Kidney epithelial cell (primary cell): ENCODE measurements around the gene PPP2R3B. TPM values are rescaled to one million over a fixed set of nuclear protein-coding genes. Genes with fewer than 3 reads are reported as not detected.

Source experiments
- DNase-seq: peaks from one replicate; pipeline ENCODE4 v3.0.0-alpha.2; 2010; ENCODE audit warnings: low read depth
- H3K27me3 ChIP-seq: 2 replicates; pipeline ENCODE4 v1.6.0; 2011; ENCODE audit warnings: low read length; ENCODE audit not compliant: control insufficient read depth, insufficient read depth
- H3K36me3 ChIP-seq: 2 replicates; pipeline ENCODE4 v1.5.1; 2011; ENCODE audit warnings: low read length; ENCODE audit not compliant: control insufficient read depth, insufficient read depth
- H3K4me3 ChIP-seq: 2 replicates; pipeline ENCODE4 v1.5.1; 2011; ENCODE audit warnings: low read depth, mild to moderate bottlenecking, control low read depth, low read length
- total RNA-seq: library from RNA; depleted of rRNA; stranded (reverse); fragments of >200 nt; gene quantifications from 2 replicates; pipeline ENCODE4 v1.2.3, GENCODE V29; 2015
- TF ChIP-seq, protein P1 (sequence below): IDR thresholded peaks from 2 replicates; pipeline ENCODE4 v1.5.1; 2011; ENCODE audit warnings: mild to moderate bottlenecking, moderate library complexity, low read length, control low read depth, inconsistent platforms; ENCODE audit not compliant: insufficient read depth, poor library complexity, severe bottlenecking

The PPP2R3B gene
- total RNA-seq, 1 donor from 2014 or later: 17.7 TPM

DNA sequence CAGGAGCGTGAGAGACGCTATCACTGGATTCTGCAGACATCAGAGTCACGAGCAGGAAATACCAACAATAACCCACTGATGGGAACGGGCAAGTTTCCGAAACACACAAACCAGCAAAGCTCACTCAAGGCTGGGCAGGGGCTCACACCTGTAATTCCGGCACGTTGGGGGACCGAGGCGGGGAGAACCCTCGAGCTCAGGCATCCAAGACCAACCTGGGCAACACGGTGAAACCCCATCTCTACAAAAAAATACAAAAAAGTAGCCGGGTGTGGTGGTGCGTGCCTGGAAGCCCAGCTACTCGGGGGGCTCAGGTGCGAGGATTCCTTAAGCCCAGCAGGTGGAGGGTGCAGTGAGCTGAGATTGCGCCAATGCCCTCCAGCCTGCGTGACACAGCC lies 51.0 kb downstream of the PPP2R3B start:
- DNase-seq: no peak
- Histone ChIP-seq H3K27me3 (peaks cover 14% of the 10 kb centered on the region), H3K36me3 (no peaks in the 10 kb centered on the region), H3K4me3 (no peak overlapping the region)
- TF ChIP-seq, protein P1, sequence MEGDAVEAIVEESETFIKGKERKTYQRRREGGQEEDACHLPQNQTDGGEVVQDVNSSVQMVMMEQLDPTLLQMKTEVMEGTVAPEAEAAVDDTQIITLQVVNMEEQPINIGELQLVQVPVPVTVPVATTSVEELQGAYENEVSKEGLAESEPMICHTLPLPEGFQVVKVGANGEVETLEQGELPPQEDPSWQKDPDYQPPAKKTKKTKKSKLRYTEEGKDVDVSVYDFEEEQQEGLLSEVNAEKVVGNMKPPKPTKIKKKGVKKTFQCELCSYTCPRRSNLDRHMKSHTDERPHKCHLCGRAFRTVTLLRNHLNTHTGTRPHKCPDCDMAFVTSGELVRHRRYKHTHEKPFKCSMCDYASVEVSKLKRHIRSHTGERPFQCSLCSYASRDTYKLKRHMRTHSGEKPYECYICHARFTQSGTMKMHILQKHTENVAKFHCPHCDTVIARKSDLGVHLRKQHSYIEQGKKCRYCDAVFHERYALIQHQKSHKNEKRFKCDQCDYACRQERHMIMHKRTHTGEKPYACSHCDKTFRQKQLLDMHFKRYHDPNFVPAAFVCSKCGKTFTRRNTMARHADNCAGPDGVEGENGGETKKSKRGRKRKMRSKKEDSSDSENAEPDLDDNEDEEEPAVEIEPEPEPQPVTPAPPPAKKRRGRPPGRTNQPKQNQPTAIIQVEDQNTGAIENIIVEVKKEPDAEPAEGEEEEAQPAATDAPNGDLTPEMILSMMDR: no peak

- H3K36me3 ChIP-seq: no peaks in the 10 kb centered on the region
- peaks cover 19% of the 10 kb centered on the region for H3K27me3 ChIP-seq
- TF ChIP-seq, protein P1: no peak
- no peak overlapping the region for H3K4me3 ChIP-seq
- no peak for DNase-seq
These were observed 51.5 kb downstream of the PPP2R3B start for GRCh38 chrX:334971-335757.

DNA sequence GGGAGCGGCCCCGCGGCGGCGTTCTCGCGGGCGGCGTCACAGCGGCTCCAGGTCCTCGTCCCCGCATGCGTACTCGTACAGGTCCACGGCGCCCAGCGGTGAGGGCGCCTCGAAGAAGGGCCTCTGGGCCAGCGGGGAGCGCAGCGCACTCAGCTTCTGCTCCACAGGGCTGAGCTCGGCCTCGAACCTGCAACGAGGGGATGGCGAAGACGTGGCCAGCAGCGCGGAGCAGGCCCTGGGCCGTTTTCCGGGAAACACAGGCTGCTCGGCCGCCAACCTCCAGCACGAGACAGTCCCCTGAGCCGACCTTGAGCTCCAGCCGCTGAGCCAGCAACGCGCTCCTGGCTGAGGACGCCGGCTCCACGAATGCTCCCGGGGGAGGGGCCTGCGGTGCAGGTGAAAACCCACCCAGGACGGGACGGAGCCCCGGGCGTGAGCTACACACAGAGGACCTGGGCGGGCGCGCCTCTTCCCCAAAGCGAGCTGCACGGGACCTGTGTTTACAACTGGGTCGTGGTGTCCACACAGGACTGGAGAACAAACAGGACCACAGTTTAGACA lies 52.3 kb downstream of the PPP2R3B start:
- Histone ChIP-seq H3K36me3 (no peaks in the 10 kb centered on the region), H3K27me3 (peaks cover 19% of the 10 kb centered on the region)
- DNase-seq: no peak

GRCh38 chrX:333611-334311 lies 52.9 kb downstream of the PPP2R3B start:
- TF ChIP-seq, protein P1: no peak
- Histone ChIP-seq H3K4me3 (no peak overlapping the region), H3K27me3 (peaks cover 19% of the 10 kb centered on the region), H3K36me3 (no peaks in the 10 kb centered on the region)
- no peak for DNase-seq

More for the DNA sequence above, 52.3 kb downstream of the PPP2R3B start:
- H3K4me3 ChIP-seq: no peak overlapping the region
- TF ChIP-seq, protein P1: no peak

- no peaks in the 10 kb centered on the region for H3K36me3 ChIP-seq
- DNase-seq: no peak
- peaks cover 19% of the 10 kb centered on the region for H3K27me3 ChIP-seq
- no peak overlapping the region for H3K4me3 ChIP-seq
- TF ChIP-seq, protein P1: no peak
These were observed 53.6 kb downstream of the PPP2R3B start for GRCh38 chrX:332916-333610.
